ENCODE data around the gene MIR17HG.

The MIR17HG gene

GRCh38 chr13:91369441-91369831 lies 21.9 kb downstream of the MIR17HG start:
- peak; percentile 45 for DNase-seq

- DNase-seq: no peak
Measured at GRCh38 chr13:91370501-91370900, 23.0 kb downstream of the MIR17HG start.

- no peak for DNase-seq
Measured at GRCh38 chr13:91372911-91373310, 25.4 kb downstream of the MIR17HG start.

GRCh38 chr13:91375116-91375729 lies 27.7 kb downstream of the MIR17HG start:
- DNase-seq: no peak

GRCh38 chr13:91381371-91381770 lies 33.9 kb downstream of the MIR17HG start:
- no peak for DNase-seq

GRCh38 chr13:91383836-91384235 lies 36.3 kb downstream of the MIR17HG start:
- no peak for DNase-seq

- no peak for DNase-seq
Measured at GRCh38 chr13:91384896-91385295, 37.4 kb downstream of the MIR17HG start.

GRCh38 chr13:91389186-91389585 lies 41.7 kb downstream of the MIR17HG start:
- DNase-seq: no peak

- DNase-seq: no peak
Measured at GRCh38 chr13:91397595-91397994, 50.1 kb downstream of the MIR17HG start.

- peak; percentile 81 for DNase-seq
Measured at GRCh38 chr13:91398413-91399188, 51.1 kb downstream of the MIR17HG start, which contains the start of gene GPC5. GPC5 (plus strand) TSS chr13:91398621.

- no peak for DNase-seq
Measured at GRCh38 chr13:91399189-91400062, 51.9 kb downstream of the MIR17HG start.

- no peak for DNase-seq
Measured at GRCh38 chr13:91400063-91400399, 52.5 kb downstream of the MIR17HG start.

GRCh38 chr13:91400671-91401070 lies 53.2 kb downstream of the MIR17HG start:
- DNase-seq: no peak

GRCh38 chr13:91401920-91402319 lies 54.4 kb downstream of the MIR17HG start:
- DNase-seq: no peak

Measured in stimulated activated CD4-positive, alpha-beta T cell treated with anti-CD3 and anti-CD28 coated beads, Interleukin-1b, Interleukin-23, amount 100 ng/mL, for 48 hours (primary cell).